Posterior cingulate gyrus (tissue), 11 donors: ENCODE measurements around the gene MYOT.
A peak's percentile ranks its signal among the peaks of the same experiment; 100 is the strongest.

ENCODE experiments used
- DNase-seq, 10 donors: peaks; one replicate each; pipeline versions ENCODE4 v3.0.0 to v3.0.0-alpha.2; 2020 to 2021; ENCODE audit warnings: mixed read lengths in 3 of 10
- intact Hi-C: fragments of 100-400 bp; cut with DNase I; formaldehyde crosslinking; loops from one replicate; pipeline ENCODE4 v1.15.1; 2023

MYOT gene, protein sequence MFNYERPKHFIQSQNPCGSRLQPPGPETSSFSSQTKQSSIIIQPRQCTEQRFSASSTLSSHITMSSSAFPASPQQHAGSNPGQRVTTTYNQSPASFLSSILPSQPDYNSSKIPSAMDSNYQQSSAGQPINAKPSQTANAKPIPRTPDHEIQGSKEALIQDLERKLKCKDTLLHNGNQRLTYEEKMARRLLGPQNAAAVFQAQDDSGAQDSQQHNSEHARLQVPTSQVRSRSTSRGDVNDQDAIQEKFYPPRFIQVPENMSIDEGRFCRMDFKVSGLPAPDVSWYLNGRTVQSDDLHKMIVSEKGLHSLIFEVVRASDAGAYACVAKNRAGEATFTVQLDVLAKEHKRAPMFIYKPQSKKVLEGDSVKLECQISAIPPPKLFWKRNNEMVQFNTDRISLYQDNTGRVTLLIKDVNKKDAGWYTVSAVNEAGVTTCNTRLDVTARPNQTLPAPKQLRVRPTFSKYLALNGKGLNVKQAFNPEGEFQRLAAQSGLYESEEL

DNA sequence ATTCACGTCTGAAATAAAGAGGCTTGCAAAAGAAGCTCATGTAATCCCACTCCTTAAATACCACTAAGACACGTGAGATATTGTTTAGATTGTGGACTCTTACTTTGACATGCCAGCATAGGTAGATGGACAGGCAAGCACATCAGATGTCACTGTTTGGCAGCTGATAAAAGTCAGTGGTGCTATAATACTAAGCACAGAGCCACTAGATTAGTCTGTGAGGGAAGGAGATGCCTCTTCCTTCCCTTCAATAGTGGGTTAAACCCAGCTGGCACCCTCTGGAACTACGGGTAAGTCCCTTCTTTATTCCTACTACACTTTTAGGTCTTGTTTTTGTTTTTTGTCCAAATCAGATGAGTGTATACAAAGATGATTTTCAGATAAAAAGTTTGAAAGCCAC is at the start of gene MYOT:
Gene MYOT (plus strand): TSS at position 197 of the 400 bp plus-strand sequence. CDS start 2,792 bp downstream, outside the sequence.
- intact Hi-C loops = no loop called here
- no peak for DNase-seq

DNA sequence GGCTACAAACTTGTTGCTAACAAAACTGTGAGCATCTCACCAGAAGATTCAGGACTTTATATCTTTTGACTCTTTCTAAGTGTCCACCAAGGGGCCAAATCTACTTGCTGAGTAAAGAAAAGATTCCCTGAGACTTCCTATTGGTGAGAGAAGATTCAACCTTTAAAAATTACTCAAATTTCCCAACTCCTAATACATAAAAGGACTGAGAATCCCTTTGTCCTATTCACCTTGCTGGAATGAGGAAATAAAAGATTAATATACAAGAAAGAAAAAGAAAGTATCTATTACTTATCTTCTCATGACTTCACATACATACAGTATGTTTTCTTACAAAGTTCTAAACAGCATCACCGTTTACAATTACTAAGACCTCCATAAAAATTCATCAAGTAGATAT is 47.9 kb upstream of the MYOT start:
- intact Hi-C loops = loop anchor here (10.0 kb wide), 1 partner anchor 115 kb away; no protein-coding TSS in a partner anchor
- no peak for DNase-seq

DNA sequence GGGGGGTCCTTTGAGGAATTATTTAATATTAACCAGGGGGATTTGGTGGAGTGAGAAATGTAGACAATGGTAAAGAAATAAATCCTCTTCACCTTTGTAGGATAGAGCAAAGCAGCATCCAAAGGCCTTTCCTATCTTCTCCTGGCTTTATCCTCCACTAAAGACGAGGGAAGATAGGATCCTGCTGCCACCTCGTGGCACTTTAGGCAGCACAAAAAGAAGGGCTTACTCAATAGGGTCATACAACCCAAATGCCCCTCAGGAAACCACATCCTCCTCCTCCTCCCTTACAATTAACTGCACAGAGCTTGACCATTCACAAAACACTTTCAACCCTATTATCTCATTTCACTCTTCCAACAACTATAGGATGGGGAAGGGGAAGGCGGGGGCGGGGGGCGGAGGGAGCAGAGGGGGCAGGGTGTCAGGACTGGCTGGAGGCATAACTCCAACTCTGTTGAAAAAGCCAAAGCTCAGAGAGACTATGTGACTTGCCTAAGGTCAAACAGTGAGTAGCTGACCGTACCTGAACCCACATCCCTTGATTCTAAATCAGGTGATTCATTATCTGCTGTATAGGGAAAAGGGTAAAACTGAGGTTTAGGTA is 45.4 kb upstream of the MYOT start:
- DNase-seq = peak in 8 of 10 donors; percentile 22 to 91 (median 52)
- intact Hi-C loops = loop anchor here (1.0 to 10.0 kb wide), 2 partner anchors 43 to 113 kb away; no protein-coding TSS in a partner anchor

DNA sequence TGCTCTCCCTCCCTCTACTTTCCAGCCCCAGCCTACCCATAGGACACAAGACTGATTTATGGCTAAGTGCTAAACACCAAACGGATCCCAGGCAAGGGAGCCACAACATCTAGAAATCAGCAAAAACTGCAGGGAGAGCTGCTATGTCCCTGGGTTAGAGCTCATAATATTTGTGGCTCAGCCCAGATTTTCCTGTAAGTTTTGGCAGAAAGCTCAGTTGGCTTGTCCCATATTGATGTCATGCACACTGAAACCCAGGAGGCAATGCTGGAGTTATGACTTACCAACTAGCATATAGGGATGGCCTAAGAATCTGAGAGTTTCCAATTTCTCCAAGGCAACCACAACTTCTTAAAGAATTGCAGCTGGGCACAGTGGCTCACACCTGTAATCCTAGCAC is 44.7 kb upstream of the MYOT start:
- no peak for DNase-seq
- intact Hi-C loops = loop anchor here (1.0 to 10.0 kb wide), 2 partner anchors 44 to 112 kb away; no protein-coding TSS in a partner anchor

DNA sequence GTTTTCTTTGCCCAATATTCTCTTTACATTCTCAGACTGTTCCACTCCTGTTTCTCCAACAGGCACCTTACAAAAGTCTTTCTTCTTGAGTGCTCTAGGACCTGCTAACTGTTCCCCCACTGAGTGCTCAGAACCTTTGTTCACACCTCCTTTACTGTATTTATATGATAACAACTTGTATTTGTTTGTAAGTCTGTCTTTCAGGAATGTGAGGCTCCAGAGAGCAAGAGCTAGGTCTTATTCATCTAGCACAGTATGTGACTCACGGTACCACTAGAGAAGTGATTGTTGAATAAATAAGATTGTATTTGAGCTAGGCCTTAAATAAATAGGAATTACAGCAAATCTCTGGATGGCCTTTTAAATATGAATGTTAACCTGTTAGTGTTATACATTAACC is 42.5 kb upstream of the MYOT start:
- intact Hi-C loops = loop anchor here (10.0 kb wide), 1 partner anchor 110 kb away; no protein-coding TSS in a partner anchor
- DNase-seq = no peak

DNA sequence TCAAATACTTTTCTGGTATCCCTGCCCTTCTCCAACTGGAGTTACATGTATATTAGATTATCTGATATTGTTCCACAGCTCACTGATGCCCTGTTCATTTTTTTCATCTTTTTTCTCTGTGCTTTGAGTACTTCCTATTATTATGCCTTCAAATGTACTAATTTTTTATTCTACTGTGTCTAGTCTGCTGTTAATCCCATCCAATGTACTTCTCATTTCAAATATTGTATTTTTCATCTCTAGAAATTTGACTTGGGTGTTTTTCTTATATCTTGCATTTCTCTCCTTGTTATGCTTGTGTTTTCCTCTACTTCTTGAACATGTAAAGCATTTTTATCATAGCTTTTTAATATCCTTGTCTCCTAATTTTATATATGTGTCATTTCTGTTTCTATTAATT is 41.6 kb upstream of the MYOT start:
- intact Hi-C loops = loop anchor here (10.0 kb wide), 1 partner anchor 109 kb away; no protein-coding TSS in a partner anchor
- DNase-seq = no peak

DNA sequence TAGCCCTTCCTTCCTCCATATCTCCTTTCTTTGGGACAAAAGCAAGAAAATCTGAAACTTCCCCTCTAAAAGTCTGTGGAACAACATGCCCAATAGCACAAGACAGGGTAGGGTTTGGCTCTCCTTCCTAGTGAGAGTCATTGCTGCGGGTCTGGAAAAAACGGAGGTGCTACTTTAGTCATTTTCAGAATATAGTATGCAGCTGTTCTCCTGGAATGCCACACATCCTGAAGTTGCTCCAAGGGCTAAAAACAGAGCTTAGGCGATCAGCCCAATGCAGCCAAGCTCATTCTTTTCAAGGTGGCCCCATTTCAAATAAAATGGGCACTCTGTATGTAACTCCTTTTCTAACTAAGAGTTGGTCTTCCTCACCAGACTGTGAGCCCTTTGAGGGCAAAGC is 39.5 kb upstream of the MYOT start:
- DNase-seq = peak in 2 of 10 donors; percentile 13 to 17
- intact Hi-C loops = loop anchor here (10.0 kb wide), 1 partner anchor 107 kb away; no protein-coding TSS in a partner anchor

DNA sequence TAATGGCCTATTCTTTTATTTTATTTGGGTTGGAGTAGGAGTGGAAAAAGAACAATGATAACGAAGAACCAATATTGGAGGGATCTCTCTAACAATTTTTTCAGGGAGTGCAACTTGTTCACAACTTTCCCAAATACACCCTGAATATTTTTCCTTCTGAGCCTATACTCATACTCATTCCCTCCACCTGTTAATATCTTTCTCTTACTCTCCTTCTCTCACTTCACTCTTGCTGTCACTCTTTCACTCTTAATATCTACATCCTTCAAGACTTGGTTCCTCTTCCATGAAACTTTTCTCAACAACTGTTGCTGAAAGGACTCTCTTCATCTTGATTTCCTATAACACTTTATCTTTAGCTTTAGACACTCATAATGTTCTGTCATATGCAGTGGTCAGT is 39.0 kb upstream of the MYOT start:
- intact Hi-C loops = loop anchor here (10.0 kb wide), 1 partner anchor 106 kb away; no protein-coding TSS in a partner anchor
- DNase-seq = no peak

DNA sequence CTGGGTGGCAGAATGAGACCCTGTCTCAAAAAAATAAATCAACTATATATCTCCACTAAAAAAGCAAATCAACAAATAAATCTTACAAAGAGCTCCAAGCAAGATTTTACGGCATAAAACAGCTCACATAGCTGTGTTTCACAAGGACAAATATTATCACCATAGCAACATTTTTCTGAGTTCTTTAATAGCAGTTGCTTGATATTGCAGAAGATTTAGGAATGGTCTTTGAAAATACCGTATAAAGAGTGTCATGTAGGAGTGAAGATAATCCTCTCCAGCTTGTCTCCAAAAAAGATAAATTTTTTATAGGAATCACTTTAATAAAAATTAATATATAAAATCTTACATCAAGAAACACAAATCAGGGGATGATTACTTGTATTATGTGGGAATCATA is 36.6 kb upstream of the MYOT start:
- DNase-seq = no peak
- intact Hi-C loops = no loop called here

DNA sequence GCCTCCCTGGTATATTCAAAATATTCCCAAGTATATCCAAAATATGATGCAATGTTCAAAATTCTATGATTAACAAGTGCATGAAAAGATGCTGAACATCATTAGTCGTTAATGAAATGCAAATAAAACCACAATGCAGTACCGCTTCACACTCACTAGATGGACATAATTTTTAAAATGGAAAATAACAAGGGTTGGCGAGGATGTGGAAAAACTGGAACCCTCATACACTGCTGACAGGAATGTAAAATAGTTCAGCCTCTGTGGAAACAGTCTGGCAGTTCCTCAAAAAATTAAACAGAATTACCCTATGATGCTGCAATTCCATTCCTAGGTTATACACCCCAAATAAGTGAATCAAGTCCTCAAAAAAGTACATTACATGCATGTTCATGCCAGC is 36.1 kb upstream of the MYOT start:
- no peak for DNase-seq
- intact Hi-C loops = no loop called here

DNA sequence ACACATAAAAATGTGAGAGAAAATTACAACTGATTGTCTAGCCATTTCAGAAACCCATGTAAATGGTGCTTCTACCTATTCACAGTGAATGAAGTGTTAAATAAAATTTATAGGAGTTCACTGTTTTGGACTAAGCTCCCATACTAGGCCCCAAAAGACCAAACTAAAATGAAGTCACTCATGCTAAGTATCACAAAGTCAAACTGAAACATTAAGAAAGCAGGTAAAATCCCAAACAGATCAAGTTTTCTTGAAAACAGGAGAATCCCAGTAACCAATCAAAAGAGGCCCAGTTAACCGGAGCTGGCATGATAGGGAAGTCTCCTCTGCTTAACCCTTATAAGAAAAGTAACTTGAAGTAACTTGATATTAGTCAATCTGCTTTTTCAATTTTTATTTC is 35.2 kb upstream of the MYOT start:
- DNase-seq = no peak
- intact Hi-C loops = no loop called here

DNA sequence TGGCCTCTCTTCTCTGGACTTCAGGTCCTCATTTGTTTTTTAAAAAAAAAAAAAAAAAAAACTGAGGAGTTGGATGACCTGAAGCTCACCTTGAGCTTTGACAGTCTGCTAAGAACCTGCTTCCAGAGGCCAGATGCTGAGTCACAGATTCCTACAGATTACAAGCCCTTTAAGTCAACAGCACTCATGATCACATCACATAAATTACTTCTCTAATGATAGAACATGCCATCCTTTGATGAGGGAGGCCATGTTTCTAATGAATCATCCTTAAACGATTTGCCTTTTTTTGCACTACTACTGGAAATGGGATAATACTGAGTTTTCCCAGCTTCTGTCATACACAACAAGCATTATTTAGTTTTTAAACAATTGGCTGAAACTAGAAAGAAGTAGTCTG is 34.2 kb upstream of the MYOT start:
- DNase-seq = no peak

DNA sequence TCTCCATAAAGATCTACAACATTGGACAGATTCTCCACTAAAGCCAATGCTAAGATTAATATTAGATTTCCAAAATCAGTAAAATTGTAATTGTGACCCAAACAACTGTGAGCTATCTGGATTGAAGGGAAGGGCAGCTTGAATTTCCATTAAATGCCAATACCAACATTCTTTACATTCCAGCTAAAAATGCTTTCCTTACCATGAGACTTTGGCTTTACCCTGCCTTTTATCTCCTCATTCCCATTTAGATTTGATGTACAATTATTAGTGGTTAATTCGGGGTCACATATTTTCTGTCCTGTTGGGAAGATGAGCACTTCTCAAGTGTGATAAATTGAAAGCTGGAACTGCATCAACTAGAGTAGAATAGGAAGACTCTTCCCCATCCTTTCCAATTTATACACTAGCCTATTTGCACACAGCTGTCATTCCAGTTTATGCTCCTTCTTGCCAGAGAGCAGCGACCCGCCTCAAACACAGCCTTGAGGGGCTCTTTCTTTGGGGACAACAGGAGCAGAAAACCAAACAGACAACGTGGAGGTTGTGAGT is 33.1 kb upstream of the MYOT start:
- intact Hi-C loops = no loop called here
- no peak for DNase-seq

More for the DNA sequence above, 34.2 kb upstream of the MYOT start:
- intact Hi-C loops = no loop called here

DNA sequence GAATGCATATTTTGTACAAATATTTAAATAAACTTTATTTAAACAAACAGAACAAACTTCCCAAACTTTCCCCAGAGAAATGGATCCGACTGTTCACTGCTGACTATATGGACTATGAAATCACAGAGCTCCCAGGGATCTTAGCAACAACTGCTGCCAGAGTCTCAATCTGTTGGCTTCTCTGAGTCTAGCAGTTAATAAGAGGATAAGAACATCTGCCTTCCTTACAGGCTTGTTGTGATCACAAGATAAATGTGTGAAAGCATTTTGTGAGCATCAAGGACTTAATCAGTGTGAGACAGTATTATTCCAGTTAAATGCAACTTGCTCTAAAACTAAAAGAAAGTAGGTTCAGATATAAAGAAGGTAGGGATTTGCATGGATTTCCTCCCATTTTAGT is 31.4 kb upstream of the MYOT start:
- intact Hi-C loops = no loop called here
- no peak for DNase-seq

DNA sequence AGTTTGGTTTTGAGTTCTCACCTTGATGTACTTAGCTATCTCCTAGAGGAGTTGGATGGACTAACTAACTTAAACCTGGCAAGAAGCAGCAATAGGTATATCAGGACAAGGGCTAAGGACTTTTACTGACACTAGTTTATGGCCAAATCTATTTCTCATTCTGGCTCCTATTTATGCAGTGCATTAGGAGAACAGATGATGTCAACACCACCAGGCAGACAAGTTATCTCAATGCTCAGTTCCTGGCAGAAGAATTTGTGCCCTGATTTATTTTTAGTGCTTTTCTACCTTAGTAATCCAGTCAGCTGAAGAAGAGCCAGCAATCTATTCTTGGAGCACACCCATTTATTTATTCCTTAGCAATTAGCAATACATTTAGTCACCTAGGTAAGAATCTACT is 30.7 kb upstream of the MYOT start:
- intact Hi-C loops = no loop called here
- DNase-seq = no peak

DNA sequence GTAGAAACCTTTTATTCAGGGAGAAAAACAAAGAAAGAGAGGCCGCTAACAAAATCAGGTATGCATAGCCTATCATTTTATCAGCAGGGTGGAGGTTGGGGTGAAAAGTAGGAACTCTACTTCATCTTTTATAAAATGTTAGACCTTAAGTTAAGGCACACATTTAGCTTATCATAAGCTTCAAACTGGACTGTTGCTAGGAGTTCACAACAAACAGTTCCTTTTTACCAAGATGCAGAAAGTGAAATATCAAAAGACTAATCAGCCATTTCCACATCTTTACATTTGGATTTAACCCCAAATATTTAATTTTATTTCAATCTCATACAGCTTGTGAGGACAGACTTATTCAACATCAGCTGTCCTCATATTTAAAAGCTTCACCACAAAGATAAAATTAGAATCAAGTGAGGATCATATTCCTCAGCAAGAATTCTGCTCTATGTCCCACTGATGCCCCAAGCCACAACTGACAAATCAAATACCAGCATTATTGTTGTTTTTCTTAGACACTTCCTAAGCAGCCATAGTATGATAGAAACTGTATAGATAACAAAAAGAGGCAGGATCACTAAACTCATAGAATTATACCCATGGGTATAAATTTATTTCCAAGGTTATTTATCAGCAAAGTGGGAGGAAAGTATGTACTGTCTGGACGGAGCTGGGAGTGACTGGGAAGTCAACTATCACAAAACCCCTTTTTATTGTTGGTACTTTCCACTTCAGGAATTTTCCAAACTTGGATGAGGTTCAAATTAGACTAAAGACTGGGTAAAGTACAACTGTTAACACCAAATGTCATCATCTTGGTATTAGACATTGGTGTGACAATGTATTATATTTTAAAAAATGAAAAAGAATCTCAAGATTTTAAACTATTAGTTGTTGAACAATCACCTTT is 29.9 kb upstream of the MYOT start:
- intact Hi-C loops = no loop called here
- DNase-seq = no peak

DNA sequence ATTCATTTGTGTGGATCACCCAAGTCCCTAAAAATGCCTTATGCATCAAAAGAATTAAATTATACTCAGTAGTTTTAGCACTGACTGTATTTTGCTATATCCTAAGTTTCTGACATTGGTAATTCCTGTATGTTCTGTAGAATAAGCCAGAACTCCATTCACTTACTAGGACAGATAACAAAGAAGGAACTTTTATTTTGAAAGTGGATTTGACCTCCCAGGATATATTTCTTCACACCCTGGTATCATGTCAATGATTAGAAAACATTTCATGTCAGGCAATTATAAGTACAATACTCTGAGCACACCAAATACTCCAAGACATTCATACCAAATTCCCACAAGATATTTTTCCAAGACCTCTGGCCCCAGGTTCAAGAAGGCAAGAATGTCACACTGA is 28.7 kb upstream of the MYOT start:
- DNase-seq = no peak
- intact Hi-C loops = no loop called here

DNA sequence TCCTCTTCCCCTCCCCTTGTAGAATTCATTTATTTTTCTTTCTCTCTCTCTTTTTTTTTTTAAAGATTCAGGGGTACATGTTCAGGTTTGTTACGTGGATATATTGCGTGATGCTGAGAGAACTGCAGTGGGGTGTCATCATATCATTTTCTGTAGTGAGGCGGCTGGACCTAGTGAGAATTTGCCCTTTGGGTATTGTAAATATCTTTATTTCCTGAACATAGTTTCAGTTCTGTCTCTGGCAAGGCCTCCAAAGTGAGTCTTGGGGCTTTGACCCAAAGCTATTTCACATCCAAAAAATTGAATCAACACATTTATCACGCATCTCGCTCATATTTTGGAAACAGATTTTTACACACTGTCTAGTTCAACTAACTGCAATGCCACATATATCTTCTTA is 25.4 kb upstream of the MYOT start:
- DNase-seq = no peak
- intact Hi-C loops = no loop called here

DNA sequence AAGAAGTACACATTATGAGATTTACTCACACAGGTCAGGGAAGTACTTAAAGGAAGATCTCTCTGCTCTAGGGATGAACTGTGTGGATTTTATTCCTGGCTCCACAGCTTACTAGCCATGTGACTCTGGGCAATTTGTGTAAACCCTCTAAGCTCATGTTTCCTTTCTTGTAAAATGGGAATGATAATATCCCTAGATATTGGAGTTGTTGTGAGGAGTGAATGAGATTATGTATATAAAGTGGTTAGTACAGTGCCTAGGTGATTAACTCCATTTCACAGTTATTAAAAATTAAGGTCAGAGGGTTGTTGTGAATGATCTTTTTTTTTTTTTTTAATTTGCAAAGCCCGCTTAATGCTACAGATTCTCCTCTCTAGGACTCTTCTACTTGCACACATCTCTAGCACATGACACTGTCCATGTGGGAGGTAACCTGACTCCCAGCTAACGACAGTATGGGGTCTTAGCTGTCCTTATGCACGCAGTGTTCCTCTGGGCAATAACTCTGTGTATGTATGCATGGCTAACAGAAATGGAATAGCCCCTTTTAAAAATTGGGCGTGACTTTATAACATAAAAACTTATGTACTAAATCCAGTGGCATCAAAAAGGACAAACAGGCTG is 23.9 kb upstream of the MYOT start:
- DNase-seq = no peak
- intact Hi-C loops = no loop called here

DNA sequence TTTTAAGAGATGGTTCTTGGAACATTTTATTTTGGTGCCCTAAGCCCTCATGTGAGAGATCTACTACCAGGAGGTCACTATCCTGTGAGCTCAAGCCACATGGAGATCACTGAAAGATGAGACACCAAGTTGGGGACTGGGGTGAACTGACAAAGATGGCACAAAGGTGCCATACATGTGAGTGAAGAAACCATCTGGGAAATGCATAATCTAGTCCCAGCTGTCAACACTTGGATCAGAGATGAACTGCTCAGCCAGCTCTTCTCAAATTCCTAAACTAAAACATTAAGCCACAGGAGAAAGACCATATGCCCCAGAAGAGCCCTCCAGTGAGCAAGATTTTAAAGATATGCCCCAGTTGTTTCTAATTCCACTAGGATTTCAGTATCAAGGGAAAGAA is 22.2 kb upstream of the MYOT start:
- DNase-seq = no peak
- intact Hi-C loops = no loop called here
